Measurements from ENCODE around the gene COL15A1.

The COL15A1 gene

GRCh38 chr9:98944734-98945074 is 997 bp downstream of the COL15A1 start:
- DNase-seq (ENCODE audit: low read depth in 2 of 2): no peak

- DNase-seq (ENCODE audit: low read depth in 2 of 2): no peak
Observed at GRCh38 chr9:98949565-98949964, 5.9 kb downstream of the COL15A1 start.

- no peak for DNase-seq (ENCODE audit: low read depth in 2 of 2)
Observed at GRCh38 chr9:98950262-98950661, 6.6 kb downstream of the COL15A1 start.

- no peak for DNase-seq (ENCODE audit: low read depth in 2 of 2)
Observed at GRCh38 chr9:98951967-98952366, 8.3 kb downstream of the COL15A1 start.

- no peak for DNase-seq (ENCODE audit: low read depth in 2 of 2)
Observed at GRCh38 chr9:98953581-98954243, 10.0 kb downstream of the COL15A1 start.

GRCh38 chr9:98954244-98954610 is 10.5 kb downstream of the COL15A1 start:
- no peak for DNase-seq (ENCODE audit: low read depth in 2 of 2)

DNA sequence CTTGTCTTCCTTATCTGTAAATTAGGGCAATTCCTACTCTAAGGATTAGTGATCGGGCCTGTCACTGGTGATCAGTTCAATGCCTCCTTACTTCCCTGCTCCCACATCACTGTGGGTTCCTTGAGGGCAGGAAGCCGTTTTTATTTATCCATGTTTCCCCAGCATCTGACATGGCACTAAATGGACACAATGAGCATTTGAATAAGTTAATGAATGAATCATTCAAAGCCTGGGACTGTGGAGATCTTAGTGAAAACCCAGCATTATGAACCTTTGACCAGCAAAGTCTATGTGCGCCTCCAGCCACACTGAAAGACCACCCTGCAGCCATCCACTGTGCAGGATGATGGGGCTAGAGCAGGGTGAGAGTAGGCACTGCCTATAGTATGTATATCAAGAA is 11.6 kb downstream of the COL15A1 start:
- no peak for DNase-seq (ENCODE audit: low read depth in 2 of 2)

DNA sequence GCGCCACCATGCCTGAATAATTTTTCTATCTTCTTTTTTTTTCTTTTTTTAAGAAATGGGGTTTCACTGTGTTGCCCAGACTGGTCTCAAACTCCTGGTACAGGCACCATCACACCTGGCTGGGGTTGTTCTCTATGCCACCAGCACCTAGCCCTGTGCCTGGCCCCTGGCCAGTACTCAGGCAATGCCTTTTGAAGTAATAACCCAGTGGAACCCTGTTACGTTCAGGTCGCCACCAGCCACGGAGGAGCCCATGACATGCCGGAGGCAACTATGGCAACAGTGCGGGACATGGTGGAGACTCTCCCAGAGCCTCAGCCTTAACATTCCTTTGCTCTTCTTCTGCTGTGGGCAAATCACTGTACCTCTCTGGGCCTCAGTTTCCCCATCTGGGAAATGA is 14.1 kb downstream of the COL15A1 start:
- no peak for DNase-seq (ENCODE audit: low read depth in 2 of 2)

DNA sequence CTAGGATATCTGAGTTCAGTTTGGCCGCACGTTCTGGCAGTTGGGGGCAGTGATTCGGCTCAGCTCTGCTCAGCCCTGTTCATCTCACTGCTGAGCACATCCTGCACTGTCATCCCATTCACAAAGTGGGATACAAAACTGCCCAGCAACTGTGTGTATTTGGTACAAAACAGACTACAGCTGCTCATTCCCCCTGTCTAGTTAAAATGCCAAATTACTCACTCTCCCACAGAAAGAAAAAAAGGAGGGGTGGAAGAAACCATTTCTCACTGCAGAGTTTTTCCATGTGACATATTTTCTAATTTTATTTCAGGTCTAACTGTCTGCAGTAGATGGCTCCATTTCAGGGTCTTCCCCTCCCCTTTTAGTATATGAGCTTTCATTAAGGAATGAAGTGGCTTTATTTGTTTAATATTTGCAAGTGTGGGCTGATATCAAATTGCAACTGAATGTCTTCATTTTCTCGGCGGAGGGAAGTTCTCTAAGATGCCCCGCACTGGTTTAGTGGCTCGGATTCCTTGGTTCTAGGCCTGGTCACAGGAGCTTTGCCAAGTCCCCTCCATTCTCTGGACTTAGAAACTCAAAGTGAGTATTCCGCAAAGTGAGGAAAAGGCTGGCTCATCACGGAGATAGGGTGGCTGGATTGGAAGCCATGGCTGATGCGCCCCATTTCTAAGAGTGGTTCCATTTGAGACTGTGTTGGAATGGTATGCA is 14.7 kb downstream of the COL15A1 start:
- no peak for DNase-seq (ENCODE audit: low read depth in 2 of 2)

DNA sequence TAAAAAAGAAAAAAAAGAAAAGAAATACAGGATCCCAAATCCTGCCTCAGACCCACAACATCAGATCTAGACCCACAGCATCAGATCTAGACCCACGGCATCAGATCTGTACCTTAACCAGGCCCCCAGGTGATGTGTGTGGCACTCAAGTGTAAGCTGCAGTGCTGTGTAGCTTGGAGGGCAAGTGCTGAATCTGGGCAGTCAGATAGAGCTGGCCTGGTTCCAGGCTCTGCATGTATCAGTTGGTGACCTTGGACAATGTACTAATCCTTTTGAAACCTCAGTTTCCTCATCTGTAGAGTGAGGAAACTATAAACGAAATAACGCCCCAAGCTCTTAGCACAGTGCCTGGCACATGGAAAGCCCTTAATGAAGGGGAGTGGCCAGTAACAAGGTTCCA is 16.7 kb downstream of the COL15A1 start:
- no peak for DNase-seq (ENCODE audit: low read depth in 2 of 2)

GRCh38 chr9:98961513-98962180 is 17.9 kb downstream of the COL15A1 start:
- DNase-seq (ENCODE audit: low read depth in 2 of 2): no peak

- DNase-seq (ENCODE audit: low read depth in 2 of 2): no peak
Observed at GRCh38 chr9:98962181-98962560, 18.5 kb downstream of the COL15A1 start.

GRCh38 chr9:98962861-98963260 is 19.2 kb downstream of the COL15A1 start:
- no peak for DNase-seq (ENCODE audit: low read depth in 2 of 2)

DNA sequence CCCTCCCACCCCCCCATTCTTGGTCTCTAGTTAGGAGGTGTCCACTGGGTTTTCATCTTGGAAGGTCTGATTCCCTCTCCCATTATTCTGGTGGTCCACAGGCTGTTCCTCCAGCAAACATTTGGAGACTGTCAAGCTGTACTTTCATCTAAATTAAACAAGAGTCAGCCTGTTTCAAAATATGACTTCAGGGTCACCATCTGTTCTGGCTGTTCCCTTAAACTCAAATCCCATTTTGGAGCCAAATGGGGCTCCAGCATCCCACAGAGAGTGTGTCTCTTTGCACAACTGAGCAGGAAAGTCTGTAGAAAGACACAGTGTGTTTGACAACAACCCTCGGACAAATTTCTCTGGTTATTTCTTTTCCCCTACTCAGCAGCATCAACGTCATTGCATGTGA is 20.5 kb downstream of the COL15A1 start:
- DNase-seq (ENCODE audit: low read depth in 2 of 2): no peak

DNA sequence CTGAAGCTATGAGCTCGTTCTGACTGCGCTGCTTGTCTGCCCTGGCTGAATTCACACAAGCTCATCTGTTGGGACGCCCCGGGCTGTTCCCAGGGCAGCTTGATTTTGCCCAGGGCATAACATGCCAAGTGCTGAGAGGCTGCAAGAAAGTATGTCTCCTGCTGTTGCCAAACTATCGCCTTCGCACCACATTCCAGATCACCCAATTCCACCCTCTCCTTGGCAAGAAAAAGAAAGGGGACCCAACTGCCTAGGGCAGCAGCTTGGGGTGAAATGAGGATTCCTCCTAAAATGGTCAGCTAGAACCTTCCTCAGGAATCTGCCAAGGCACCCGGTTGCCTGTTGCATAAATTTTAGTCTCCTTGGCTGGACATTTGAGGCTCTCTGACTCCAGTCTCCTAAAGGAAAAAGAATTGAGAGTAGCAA is 21.2 kb downstream of the COL15A1 start:
- no peak for DNase-seq (ENCODE audit: low read depth in 2 of 2)

- no peak for DNase-seq (ENCODE audit: low read depth in 2 of 2)
Observed at GRCh38 chr9:98966676-98967075, 23.0 kb downstream of the COL15A1 start.

DNA sequence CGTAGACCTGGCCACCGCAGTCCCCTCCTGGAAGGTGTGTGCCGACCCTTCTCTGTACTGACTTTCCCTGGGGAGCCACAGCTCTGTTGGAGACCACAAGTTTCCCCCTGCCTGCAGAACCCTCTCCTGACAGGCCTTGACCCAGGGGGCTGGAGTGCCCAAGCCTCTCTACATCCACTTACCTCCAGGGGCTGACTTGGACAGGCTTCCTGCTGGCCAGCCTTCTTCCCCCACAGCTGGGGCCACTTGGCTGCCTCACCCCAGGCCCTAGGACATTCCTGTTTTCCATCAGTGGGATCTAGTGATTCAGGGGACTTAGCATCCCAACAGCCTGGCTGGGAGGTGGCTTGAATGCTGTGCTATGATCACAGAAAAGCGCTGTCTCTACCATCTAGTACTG is 23.6 kb downstream of the COL15A1 start:
- no peak for DNase-seq (ENCODE audit: low read depth in 2 of 2)

DNA sequence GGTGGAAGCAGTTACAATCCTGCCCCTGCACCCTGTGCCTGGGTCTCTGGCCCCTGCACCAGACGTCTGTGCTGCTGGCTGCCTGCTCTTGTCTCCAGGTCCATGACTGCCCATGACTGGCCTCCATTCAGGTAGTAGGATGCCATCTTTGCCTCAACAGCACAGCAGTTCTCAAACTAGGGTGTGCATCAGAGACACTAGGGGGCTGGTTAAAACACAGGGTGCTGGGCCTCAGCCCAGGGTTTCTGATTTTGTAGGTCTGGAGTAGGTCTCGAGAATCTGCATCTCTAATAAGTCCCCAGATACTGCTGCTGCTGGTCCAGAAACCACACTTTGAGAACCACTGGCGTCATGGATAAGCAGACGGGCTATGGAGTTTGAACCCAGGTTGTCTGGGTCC is 24.0 kb downstream of the COL15A1 start:
- DNase-seq (ENCODE audit: low read depth in 2 of 2): no peak

DNA sequence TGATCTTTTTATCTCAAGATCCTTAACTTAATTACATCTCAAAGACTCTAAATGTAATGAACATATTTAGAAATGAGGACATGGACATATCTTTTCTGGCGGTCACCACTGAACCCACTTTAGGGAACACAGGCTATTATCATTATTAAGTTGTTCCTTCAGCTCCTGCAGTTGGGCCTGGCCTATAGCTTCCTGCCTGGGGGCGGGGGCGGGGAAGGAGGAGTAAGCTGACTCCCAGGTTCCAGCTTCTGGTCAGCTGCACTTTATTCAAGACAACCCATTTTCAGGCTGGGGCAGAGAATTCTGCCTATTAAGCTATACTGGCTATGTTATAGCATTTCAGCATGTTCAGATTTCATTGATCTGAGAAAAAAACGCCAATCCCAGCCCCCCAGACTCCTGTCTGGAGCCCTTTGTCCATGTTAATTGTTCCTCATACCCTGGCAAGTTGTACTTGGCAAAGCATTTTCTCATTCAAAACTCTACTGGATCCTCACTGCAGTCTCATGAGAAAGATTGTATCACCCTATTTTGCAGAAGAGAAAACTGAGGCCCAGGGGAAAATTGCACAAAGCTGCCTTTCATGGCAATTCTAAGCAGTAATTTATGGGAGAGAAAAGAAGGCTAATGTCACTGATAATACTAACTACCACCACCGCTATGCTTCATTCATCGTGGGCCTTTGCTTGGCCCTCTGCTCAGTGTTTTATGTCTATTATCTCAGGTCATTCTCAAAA is 25.1 kb downstream of the COL15A1 start:
- no peak for DNase-seq (ENCODE audit: low read depth in 2 of 2)

DNA sequence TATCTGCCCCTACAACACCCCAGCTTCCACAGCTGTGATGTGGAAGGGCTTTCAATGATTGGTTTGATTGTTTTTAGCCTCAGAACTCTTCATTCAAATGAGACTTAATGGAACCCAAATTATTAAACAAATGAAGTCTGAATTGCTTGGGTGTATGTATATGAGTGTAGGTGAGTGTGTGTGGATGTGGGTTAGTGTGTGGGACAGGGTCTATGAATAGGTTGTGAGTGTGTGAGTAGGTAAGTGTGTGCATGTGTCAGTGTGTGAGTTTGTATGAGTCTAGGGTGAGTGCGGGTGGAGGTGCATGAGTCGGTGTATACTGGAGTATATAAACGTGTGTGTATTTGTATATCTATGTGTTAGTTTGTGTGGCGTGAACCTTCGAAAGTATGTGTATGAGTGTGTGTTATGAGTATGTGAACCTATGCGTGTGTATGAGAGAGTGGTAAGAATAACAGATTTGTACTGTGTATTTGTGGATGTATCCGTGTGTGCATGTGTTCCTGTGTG is 26.9 kb downstream of the COL15A1 start:
- no peak for DNase-seq (ENCODE audit: low read depth in 2 of 2)

DNA sequence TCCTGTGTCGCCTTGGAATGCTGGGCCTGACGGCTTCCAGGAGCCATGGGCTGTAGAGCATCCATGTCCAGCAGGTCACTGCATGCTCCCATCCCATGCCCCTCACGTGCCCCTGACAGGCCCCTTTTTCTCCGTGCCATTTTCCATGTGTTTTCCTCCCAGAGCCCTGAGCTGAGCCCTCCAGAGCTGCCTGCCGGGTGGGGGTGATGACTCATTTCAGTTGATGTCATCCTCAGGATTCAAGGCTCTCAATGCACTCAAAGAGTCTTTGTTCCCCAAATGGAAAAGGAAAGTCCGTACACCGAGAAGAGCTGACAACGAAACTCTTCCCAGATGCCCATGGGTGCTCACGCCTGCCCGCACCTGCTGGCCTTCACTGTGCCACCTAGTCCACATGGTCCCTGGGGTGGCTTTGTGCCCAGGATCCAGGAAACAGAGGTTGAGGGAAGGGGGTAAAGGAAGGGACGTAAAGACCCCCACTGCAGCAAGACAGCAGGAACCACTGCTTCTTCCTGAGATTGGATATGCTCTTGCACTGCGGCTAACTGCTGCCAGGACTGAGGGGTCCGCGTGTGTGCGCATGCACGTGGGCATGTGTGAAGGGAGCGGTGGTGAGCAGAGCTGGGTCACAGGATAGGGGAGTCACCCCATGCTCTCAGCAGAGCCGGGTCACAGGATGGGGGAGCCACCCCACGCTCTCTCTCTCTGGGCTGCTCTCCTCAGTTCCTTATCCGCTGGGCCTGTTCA is 27.6 kb downstream of the COL15A1 start:
- no peak for DNase-seq (ENCODE audit: low read depth in 2 of 2)

DNA sequence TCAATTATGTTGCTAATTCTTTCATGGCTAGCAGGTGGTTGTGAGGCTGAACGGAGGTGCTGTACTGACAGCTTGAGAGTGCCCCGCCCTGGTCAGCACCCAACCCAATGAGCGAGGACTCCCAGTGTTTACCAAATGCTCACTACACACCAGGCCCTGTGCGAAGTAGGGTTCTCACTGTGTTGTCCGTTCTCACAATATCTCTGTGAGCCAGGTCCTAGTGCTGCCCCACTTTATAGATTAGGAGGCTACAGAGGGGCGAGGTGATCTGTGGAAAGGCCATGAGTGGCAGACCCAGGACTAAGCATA is 28.2 kb downstream of the COL15A1 start:
- DNase-seq (ENCODE audit: low read depth in 2 of 2): no peak

Measured in stimulated activated CD8-positive, alpha-beta memory T cell treated with anti-CD3 and anti-CD28 coated beads, Interleukin-15, amount 100 ng/mL, for 48 hours (primary cell).